Suprapubic skin (tissue), 4 donors: ENCODE data around the gene GMCL2. TPM values are rescaled to one million over a fixed set of nuclear protein-coding genes. Genes with fewer than 3 reads are reported as not detected.

ENCODE experiments used
- DNase-seq, 2 donors: peaks; one replicate each; pipeline ENCODE4 v3.0.0-alpha.2; 2019; ENCODE audit warnings: low spot score in 2 of 2
- H3K27ac ChIP-seq: fragments of 200-600 bp; sonication (generic); one replicate; pipeline ENCODE4 v1.5.1; 2019
- H3K27me3 ChIP-seq: fragments of 200-600 bp; sonication (generic); one replicate; pipeline ENCODE4 v1.5.1; 2019
- H3K36me3 ChIP-seq: fragments of 200-600 bp; sonication (generic); one replicate; pipeline ENCODE4 v1.5.1; 2019
- H3K4me1 ChIP-seq: fragments of 200-600 bp; sonication (generic); one replicate; pipeline ENCODE4 v1.5.1; 2019
- H3K4me3 ChIP-seq: fragments of 200-600 bp; sonication (generic); one replicate; pipeline ENCODE4 v1.5.1; 2019; ENCODE audit warnings: mild to moderate bottlenecking
- H3K9me3 ChIP-seq: fragments of 200-600 bp; sonication (generic); one replicate; pipeline ENCODE4 v1.5.1; 2019
- EP300 ChIP-seq: sonication (generic); formaldehyde crosslinking; IDR thresholded peaks from one replicate; pipeline ENCODE4 v1.6.1; 2017; ENCODE audit warnings: antibody characterized with exemption
- POLR2A ChIP-seq, 2 donors: fragments of 450-650 bp; IDR thresholded peaks; one replicate each; pipeline ENCODE4 v1.6.1; 2017; ENCODE audit warnings: antibody characterized with exemption in 2 of 2, mild to moderate bottlenecking in 2 of 2, moderate library complexity in 2 of 2
- POLR2AphosphoS5 ChIP-seq, 3 donors: sonication (generic); formaldehyde crosslinking; IDR thresholded peaks; one replicate each; pipeline ENCODE4 v1.6.1; 2017; ENCODE audit warnings: antibody characterized with exemption in 3 of 3
- WGBS: methylation state at CpG from one replicate; pipeline ENCODE4 v1.1.5; 2018; 5-methylcytosine and 5-hydroxymethylcytosine counted together
- total RNA-seq, 4 donors: library from RNA; depleted of rRNA; stranded (reverse); fragments of >200 nt; gene quantifications; one replicate each; pipeline ENCODE4 v1.1.0, GENCODE V29; 2016
- TF ChIP-seq, protein P1 (sequence below), 2 donors: fragments of 200-600 bp in 1 of 2; fragments of 450-650 bp in 1 of 2; sonication (generic) in 1 of 2; IDR thresholded peaks; one replicate each; pipeline ENCODE4 v1.5.1; 2016 to 2019; ENCODE audit warnings: antibody characterized with exemption in 2 of 2, mild to moderate bottlenecking in 1 of 2, moderate library complexity in 1 of 2

Gene GMCL2
- total RNA-seq, 4 donors from 2014 or later, result 0.49 TPM; not detected in 3

DNA sequence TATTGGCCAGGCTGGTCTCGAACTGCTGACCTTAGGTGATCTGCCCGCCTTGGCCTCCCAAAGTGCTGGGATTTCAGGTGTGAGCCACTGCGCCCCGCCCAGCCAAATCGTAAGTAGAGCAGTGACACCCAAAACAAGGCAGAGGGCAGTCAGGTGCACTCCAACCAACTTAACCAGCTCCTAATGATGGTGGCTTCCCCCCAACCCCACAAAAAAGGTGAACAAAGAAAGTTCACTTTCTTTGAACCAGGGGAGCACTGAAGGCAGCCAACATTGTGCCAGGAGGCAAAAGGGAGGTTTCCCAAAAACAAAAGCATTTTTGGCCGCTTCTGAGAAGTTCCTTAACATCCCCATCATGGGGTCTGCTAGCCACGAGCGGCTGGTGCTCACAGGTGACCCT, 9.6 kb downstream of the GMCL2 start:
- no peaks in the 10 kb centered on the region for H3K9me3 ChIP-seq
- TF ChIP-seq POLR2AphosphoS5 (IDR thresholded peaks at IDR 0.05) (no peak), POLR2A (IDR thresholded peaks at IDR 0.05) (no peak), EP300 (no peak)
- TF ChIP-seq, protein P1, sequence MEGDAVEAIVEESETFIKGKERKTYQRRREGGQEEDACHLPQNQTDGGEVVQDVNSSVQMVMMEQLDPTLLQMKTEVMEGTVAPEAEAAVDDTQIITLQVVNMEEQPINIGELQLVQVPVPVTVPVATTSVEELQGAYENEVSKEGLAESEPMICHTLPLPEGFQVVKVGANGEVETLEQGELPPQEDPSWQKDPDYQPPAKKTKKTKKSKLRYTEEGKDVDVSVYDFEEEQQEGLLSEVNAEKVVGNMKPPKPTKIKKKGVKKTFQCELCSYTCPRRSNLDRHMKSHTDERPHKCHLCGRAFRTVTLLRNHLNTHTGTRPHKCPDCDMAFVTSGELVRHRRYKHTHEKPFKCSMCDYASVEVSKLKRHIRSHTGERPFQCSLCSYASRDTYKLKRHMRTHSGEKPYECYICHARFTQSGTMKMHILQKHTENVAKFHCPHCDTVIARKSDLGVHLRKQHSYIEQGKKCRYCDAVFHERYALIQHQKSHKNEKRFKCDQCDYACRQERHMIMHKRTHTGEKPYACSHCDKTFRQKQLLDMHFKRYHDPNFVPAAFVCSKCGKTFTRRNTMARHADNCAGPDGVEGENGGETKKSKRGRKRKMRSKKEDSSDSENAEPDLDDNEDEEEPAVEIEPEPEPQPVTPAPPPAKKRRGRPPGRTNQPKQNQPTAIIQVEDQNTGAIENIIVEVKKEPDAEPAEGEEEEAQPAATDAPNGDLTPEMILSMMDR (IDR thresholded peaks at IDR 0.05), result no peak
- peaks cover 5% of the 10 kb centered on the region for H3K27me3 ChIP-seq
- 98% methylated on average over 7 of the region's 8 CpGs for WGBS
- no peak overlapping the region for H3K27ac ChIP-seq
- DNase-seq, result peak in 1 of 2 donors; percentile 33
- H3K4me3 ChIP-seq, result no peak overlapping the region
- no peaks in the 10 kb centered on the region for H3K36me3 ChIP-seq
- no peaks in the 10 kb centered on the region for H3K4me1 ChIP-seq

DNA sequence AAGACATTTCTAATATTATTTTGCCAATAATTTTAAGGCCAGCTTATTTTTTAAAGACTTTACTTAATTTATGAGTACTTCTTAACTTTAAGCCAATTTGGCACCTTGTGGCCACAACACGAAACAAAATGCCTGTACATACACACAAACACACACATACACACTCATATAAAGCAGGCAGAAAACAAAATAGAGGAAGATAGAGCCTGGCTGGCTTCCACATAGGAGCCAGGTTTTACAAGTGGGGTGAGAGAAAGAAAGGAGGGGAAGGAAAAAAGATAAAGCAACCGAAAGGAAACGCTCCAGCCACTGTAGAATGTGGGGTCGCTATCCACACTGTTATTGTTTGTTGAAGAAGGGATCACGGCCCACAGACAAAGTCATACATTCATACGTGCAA, 10.4 kb downstream of the GMCL2 start:
- Histone ChIP-seq H3K4me1 (no peaks in the 10 kb centered on the region), H3K4me3 (no peak overlapping the region), H3K36me3 (no peaks in the 10 kb centered on the region), H3K27ac (no peak overlapping the region), H3K27me3 (peaks cover 5% of the 10 kb centered on the region), H3K9me3 (no peaks in the 10 kb centered on the region)
- WGBS, result 79% methylated on average over 6 of the region's 6 CpGs
- TF ChIP-seq POLR2A (IDR thresholded peaks at IDR 0.05), result no peak
- TF ChIP-seq, protein P1 (IDR thresholded peaks at IDR 0.05), result no peak
- TF ChIP-seq EP300, result no peak
- no peak for TF ChIP-seq POLR2AphosphoS5 (IDR thresholded peaks at IDR 0.05)
- peak in 1 of 2 donors; percentile 8 for DNase-seq

DNA sequence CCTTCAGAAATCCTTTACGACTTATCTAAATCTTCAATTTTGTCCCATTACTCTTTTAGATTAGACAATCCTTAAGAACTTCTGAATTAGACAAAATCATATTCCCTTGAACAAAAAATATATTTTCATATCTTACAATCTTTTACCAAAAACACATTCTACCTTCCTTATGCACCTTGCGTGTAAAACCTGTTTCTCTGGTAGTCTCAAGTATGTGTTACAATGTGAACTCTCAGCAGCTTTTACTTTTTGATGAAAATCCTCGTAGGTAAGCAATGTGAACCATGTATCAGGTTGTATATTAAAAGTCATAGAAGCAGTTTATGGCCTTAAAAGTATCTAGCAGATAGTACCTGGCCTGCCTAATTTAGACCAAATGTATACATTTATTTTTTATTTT, 12.7 kb downstream of the GMCL2 start:
- H3K4me3 ChIP-seq, result no peak overlapping the region
- H3K9me3 ChIP-seq, result no peaks in the 10 kb centered on the region
- TF ChIP-seq POLR2A (IDR thresholded peaks at IDR 0.05) (no peak), EP300 (no peak)
- TF ChIP-seq, protein P1 (IDR thresholded peaks at IDR 0.05), result no peak
- H3K27ac ChIP-seq, result no peak overlapping the region
- DNase-seq, result no peak
- WGBS, result 88% methylated on average over 3 of the region's 3 CpGs
- H3K36me3 ChIP-seq, result no peaks in the 10 kb centered on the region
- no peaks in the 10 kb centered on the region for H3K27me3 ChIP-seq
- no peaks in the 10 kb centered on the region for H3K4me1 ChIP-seq

DNA sequence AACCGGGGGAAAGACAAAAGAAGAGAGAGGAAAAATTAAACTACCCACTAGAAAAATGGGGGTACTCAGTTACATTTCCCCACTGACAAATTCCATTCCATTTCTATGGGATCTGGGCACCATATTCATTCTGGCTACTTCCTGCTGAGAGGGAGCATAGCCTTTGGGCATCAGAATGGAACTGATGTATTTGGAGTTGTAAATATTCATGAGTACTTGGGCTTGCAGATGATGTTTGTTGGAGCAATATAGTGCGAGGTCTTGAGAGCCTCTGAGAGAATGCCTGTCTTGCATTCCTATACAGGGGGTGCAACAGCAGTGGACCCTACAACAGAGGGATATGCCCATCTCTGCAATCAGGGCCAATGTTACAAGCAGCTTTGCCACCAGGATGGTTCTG, 16.7 kb downstream of the GMCL2 start:
- no peak for DNase-seq
- Histone ChIP-seq H3K27me3 (peaks cover 5% of the 10 kb centered on the region), H3K4me3 (no peak overlapping the region), H3K4me1 (no peaks in the 10 kb centered on the region), H3K9me3 (no peaks in the 10 kb centered on the region), H3K36me3 (no peaks in the 10 kb centered on the region), H3K27ac (no peak overlapping the region)
- 92% methylated on average over 2 of the region's 2 CpGs for WGBS
- TF ChIP-seq POLR2A (IDR thresholded peaks at IDR 0.05) (no peak), EP300 (no peak), POLR2AphosphoS5 (IDR thresholded peaks at IDR 0.05) (no peak)
- TF ChIP-seq, protein P1 (IDR thresholded peaks at IDR 0.05), result no peak

DNA sequence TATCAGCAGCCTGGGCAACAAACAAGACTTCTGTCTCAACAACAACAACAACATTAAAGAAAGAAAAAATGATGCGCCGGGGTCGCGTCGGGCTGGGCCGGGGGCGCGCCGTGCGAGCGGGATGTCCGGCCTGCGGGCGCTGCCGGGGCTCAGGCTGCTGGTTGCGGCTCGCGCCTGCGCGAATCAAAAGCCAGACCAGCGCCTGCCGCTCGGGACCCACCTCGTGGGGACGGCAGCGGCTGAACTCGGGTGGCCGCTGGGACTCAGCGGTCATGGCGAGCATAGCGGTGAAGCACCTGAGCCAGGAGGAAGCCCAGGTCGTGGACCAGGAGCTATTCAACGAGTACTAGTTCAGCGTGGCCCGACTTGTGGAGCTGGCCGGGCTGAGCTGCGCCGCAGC, 21.6 kb downstream of the GMCL2 start:
- WGBS, result 67% methylated on average over 29 of the region's 38 CpGs
- Histone ChIP-seq H3K27me3 (peaks cover 30% of the 10 kb centered on the region), H3K27ac (no peak overlapping the region), H3K4me3 (no peak overlapping the region), H3K4me1 (peaks cover 9% of the 10 kb centered on the region), H3K9me3 (no peaks in the 10 kb centered on the region), H3K36me3 (no peaks in the 10 kb centered on the region)
- DNase-seq, result peak in 1 of 2 donors; percentile 49
- TF ChIP-seq EP300, result no peak
- no peak for TF ChIP-seq POLR2A (IDR thresholded peaks at IDR 0.05)
- TF ChIP-seq, protein P1 (IDR thresholded peaks at IDR 0.05), result no peak
- TF ChIP-seq POLR2AphosphoS5 (IDR thresholded peaks at IDR 0.05), result no peak
